ENCODE results near the gene ABLIM2. TPM values are rescaled to one million over a fixed set of nuclear protein-coding genes. Genes with fewer than 3 reads are reported as not detected.

Gene ABLIM2
- total and polyA plus RNA-seq, 2 of the 13 experiments (the other 11 are each of a cell fraction or from before 2014, with no cell fraction given), result 0.20 to 0.37 TPM

- CTCF ChIA-PET (ENCODE audit: low intra/inter-chr PET ratio, low total read pairs), result no interaction called here
- WGBS (ENCODE audit: low lambda C conversion rate), result 67% methylated on average over 3 of the region's 10 CpGs
- intact Hi-C loops (cut with micrococcal nuclease; ENCODE audit: unreplicated experiment) (no loop called here), in situ Hi-C loops (cut with HindIII; ENCODE audit: extremely low pct_ligation_motif_present, low pct_unique_long_range_greater_than_20kb) (no loop called here)
- no peak overlapping the region for H3K4me2 ChIP-seq (ENCODE audit: low read depth, low read length)
- H3K9ac ChIP-seq (ENCODE audit: insufficient read depth, low read depth, low read length), result no peak overlapping the region
- no peaks in the 10 kb centered on the region for H3K9me3 ChIP-seq (ENCODE audit: low read length)
- H3K79me2 ChIP-seq (ENCODE audit: insufficient read depth, low read length), result no peaks in the 10 kb centered on the region
- ATAC-seq, result no peak
- FAIRE-seq, result no peak
- POLR2A ChIA-PET, result no interaction called here
- DNase-seq (ENCODE audit: low spot score), result no peak
- H2AFZ ChIP-seq (ENCODE audit: low read length), result no peak overlapping the region
- H4K20me1 ChIP-seq (ENCODE audit: insufficient read depth, low read length), result no peaks in the 10 kb centered on the region
- peaks cover 5 to 63% of the 10 kb centered on the region in 2 experiments; a peak in 3 of 5 replicates for H3K27me3 ChIP-seq (ENCODE audit: control insufficient read depth in 1 of 2, insufficient read depth in 2 of 2, low read length in 2 of 2)
- H3K4me3 ChIP-seq (replicated peaks in 1 of 3; ENCODE audit: insufficient read depth in 1 of 3, low read depth in 2 of 3, low read length in 3 of 3), result no peak overlapping the region
- TF ChIP-seq ZNF629 (CRISPR knock-in tag; conservative IDR thresholded peaks at IDR 0.05) (0 out of 2 replicates have a peak, but pooled peaks have one; percentile 14), ZNF776 (CRISPR knock-in tag; IDR thresholded peaks at IDR 0.05) (no peak), ZNF367 (CRISPR knock-in tag; IDR thresholded peaks at IDR 0.05; ENCODE audit: borderline replicate concordance) (no peak), ZNF574 (CRISPR knock-in tag; IDR thresholded peaks at IDR 0.05) (no peak), SUZ12 (IDR thresholded peaks at IDR 0.05; ENCODE audit: low read depth, low read length) (no peak), POLR2AphosphoS2 (IDR thresholded peaks at IDR 0.05; ENCODE audit: low read depth, low read length) (no peak)
- BruUV-seq (replicated peaks), result no TSS peak
- no peak overlapping the region for H3K27ac ChIP-seq (ENCODE audit: extremely low read length, insufficient read depth, low read length)
- H3K36me3 ChIP-seq (replicated peaks in 1 of 2; ENCODE audit: control insufficient read depth in 1 of 2, insufficient read depth in 2 of 2, low read length in 2 of 2), result no peaks in the 10 kb centered on the region
- no peaks in the 10 kb centered on the region for H3K4me1 ChIP-seq (ENCODE audit: insufficient read depth, low read length)
Observed at GRCh38 chr4:8132400-8132799, 26.2 kb downstream of the ABLIM2 start.

- ATAC-seq, result no peak
- Histone ChIP-seq H4K20me1 (ENCODE audit: insufficient read depth, low read length) (no peaks in the 10 kb centered on the region), H3K4me3 (replicated peaks in 1 of 3; ENCODE audit: insufficient read depth in 1 of 3, low read depth in 2 of 3, low read length in 3 of 3) (no peak overlapping the region), H3K27ac (ENCODE audit: extremely low read length, insufficient read depth, low read length) (no peak overlapping the region), H3K9ac (ENCODE audit: insufficient read depth, low read depth, low read length) (no peak overlapping the region), H3K4me1 (ENCODE audit: insufficient read depth, low read length) (no peaks in the 10 kb centered on the region), H3K9me3 (ENCODE audit: low read length) (no peaks in the 10 kb centered on the region), H3K27me3 (ENCODE audit: control insufficient read depth in 1 of 2, insufficient read depth in 2 of 2, low read length in 2 of 2) (peaks cover 8 to 69% of the 10 kb centered on the region in 2 experiments; a peak in 4 of 5 replicates), H3K36me3 (replicated peaks in 1 of 2; ENCODE audit: control insufficient read depth in 1 of 2, insufficient read depth in 2 of 2, low read length in 2 of 2) (no peaks in the 10 kb centered on the region), H3K4me2 (ENCODE audit: low read depth, low read length) (no peak overlapping the region), H2AFZ (ENCODE audit: low read length) (no peak overlapping the region), H3K79me2 (ENCODE audit: insufficient read depth, low read length) (no peaks in the 10 kb centered on the region)
- intact Hi-C loops (cut with micrococcal nuclease; ENCODE audit: unreplicated experiment), result no loop called here
- WGBS (ENCODE audit: low lambda C conversion rate), result 59% methylated on average over 6 of the region's 18 CpGs
- in situ Hi-C loops (cut with HindIII; ENCODE audit: extremely low pct_ligation_motif_present, low pct_unique_long_range_greater_than_20kb), result no loop called here
- ChIA-PET CTCF (ENCODE audit: low intra/inter-chr PET ratio, low total read pairs) (no interaction called here), POLR2A (no interaction called here)
- no peak for DNase-seq (ENCODE audit: low spot score)
- no peak for FAIRE-seq
- BruUV-seq (replicated peaks), result no TSS peak
- TF ChIP-seq PTBP1 (IDR thresholded peaks at IDR 0.05; ENCODE audit: low read depth, low read length, poor library complexity, severe bottlenecking) (no peak), ZNF317 (CRISPR knock-in tag; IDR thresholded peaks at IDR 0.05) (no peak), ZSCAN21 (CRISPR knock-in tag; IDR thresholded peaks at IDR 0.05; ENCODE audit: borderline replicate concordance) (no peak), ZSCAN9 (CRISPR knock-in tag; IDR thresholded peaks at IDR 0.05; ENCODE audit: borderline replicate concordance) (no peak), NR2F1 (CRISPR knock-in tag; IDR thresholded peaks at IDR 0.05) (no peak), FOXP4 (CRISPR knock-in tag; IDR thresholded peaks at IDR 0.05) (no peak), STAG1 (CRISPR knock-in tag; IDR thresholded peaks at IDR 0.05) (no peak), PAF1 (CRISPR knock-in tag; IDR thresholded peaks at IDR 0.05) (no peak)
- TF ChIP-seq, protein P1, sequence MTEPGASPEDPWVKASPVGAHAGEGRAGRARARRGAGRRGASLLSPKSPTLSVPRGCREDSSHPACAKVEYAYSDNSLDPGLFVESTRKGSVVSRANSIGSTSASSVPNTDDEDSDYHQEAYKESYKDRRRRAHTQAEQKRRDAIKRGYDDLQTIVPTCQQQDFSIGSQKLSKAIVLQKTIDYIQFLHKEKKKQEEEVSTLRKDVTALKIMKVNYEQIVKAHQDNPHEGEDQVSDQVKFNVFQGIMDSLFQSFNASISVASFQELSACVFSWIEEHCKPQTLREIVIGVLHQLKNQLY (CRISPR knock-in tag; IDR thresholded peaks at IDR 0.05), result no peak
Observed at GRCh38 chr4:8131826-8132225, 26.8 kb downstream of the ABLIM2 start.

All from HepG2 (cell line).